Measurements from ENCODE around the gene TSPAN1. TPM values are rescaled to one million over a fixed set of nuclear protein-coding genes. Genes with fewer than 3 reads are reported as not detected.

Gene TSPAN1
- polyA plus RNA-seq, 1 experiment: 1.1 TPM

DNA sequence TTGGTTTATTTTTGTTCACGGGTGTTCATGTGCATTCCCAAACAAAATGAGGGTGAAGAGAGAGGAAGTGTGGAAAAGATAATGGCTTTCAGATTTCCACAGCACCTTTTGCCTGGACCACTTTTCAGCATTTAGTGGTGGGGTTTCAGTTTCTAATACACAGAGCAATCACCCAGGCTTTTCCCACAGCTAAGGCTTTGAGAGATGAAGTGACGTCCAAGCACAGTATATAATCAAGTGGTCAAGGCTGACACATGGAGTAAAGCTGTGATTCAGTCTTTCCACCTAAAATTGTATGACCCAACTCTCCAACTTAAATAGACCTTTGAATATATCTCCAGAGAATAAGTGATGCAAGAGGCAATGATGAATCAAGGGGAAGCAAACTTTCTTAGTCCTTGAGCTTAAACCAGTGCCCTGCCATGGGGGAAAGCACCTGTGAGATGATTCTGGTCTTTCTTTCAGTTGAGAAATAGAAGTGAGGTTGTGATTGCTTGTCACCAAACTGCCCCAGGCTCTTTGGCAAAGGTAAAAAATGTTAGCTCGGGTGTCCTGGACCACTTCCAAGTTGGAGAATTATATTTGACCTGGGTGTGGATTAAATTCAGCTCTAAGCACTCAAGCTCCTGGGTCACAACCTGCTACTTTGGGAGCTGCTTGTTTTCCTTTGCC, 40.1 kb upstream of the TSPAN1 start:
- DNase-seq (ENCODE audit: low read depth): no peak
- Histone ChIP-seq H3K4me3 (ENCODE audit: low read depth, low read length) (no peak overlapping the region), H3K27me3 (ENCODE audit: control insufficient read depth, insufficient read depth, low read length) (no peaks in the 10 kb centered on the region), H3K36me3 (ENCODE audit: control insufficient read depth, insufficient read depth, low read length) (no peaks in the 10 kb centered on the region)
- ChIA-PET CTCF (interaction anchor here (0.6 kb wide), 2 partner anchors 12 to 41 kb away, joined by 3 read pairs; no protein-coding TSS in a partner anchor), POLR2A (no interaction called here)
- TF ChIP-seq CTCF (IDR thresholded peaks at IDR 0.05; ENCODE audit: insufficient read depth, low read depth, low read length): no peak

- POLR2A ChIA-PET: no interaction called here
- CTCF ChIA-PET: interaction anchor here (1.0 kb wide), 1 partner anchor 13 kb away, joined by 3 read pairs; no protein-coding TSS in a partner anchor
- H3K36me3 ChIP-seq (ENCODE audit: control insufficient read depth, insufficient read depth, low read length): no peaks in the 10 kb centered on the region
- DNase-seq (ENCODE audit: low read depth): no peak
- TF ChIP-seq CTCF (IDR thresholded peaks at IDR 0.05; ENCODE audit: insufficient read depth, low read depth, low read length): no peak
- no peak overlapping the region for H3K4me3 ChIP-seq (ENCODE audit: low read depth, low read length)
- H3K27me3 ChIP-seq (ENCODE audit: control insufficient read depth, insufficient read depth, low read length): no peaks in the 10 kb centered on the region
These were observed 38.2 kb upstream of the TSPAN1 start for GRCh38 chr1:46136711-46137110.

DNA sequence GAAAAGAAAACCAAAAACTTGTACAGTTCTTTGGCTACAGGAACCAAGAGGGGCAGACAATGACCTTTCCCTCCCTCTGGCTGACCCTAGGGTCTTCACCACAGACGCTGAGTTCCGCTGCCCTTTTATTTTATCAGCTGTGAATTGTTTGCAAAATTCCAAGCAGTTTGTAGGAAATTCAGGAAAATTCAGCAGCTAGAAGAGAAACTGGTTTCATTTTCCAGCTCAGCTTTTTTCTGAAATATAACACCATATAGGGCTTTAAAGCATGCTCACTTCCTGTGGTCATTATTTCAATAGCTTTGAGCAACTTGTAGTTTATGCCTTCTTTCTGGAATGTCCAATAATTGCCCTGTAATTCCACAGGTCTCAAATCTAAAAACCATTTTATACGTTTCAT, 37.0 kb upstream of the TSPAN1 start:
- Histone ChIP-seq H3K4me3 (ENCODE audit: low read depth, low read length) (peak overlapping the region; percentile 25), H3K27me3 (ENCODE audit: control insufficient read depth, insufficient read depth, low read length) (no peaks in the 10 kb centered on the region), H3K36me3 (ENCODE audit: control insufficient read depth, insufficient read depth, low read length) (no peaks in the 10 kb centered on the region)
- no peak for DNase-seq (ENCODE audit: low read depth)
- TF ChIP-seq CTCF (IDR thresholded peaks at IDR 0.05; ENCODE audit: insufficient read depth, low read depth, low read length): no peak
- CTCF ChIA-PET: interaction anchor here (1.1 kb wide), 1 partner anchor 13 kb away, joined by 3 read pairs; no protein-coding TSS in a partner anchor
- POLR2A ChIA-PET: interaction anchor here (0.7 kb wide), 1 partner anchor 98 kb away, joined by 3 read pairs; no protein-coding TSS in a partner anchor

- Histone ChIP-seq H3K4me3 (ENCODE audit: low read depth, low read length) (no peak overlapping the region), H3K27me3 (ENCODE audit: control insufficient read depth, insufficient read depth, low read length) (no peaks in the 10 kb centered on the region; the same call in 1 of the 2 replicates), H3K36me3 (ENCODE audit: control insufficient read depth, insufficient read depth, low read length) (no peaks in the 10 kb centered on the region)
- POLR2A ChIA-PET: no interaction called here
- CTCF ChIA-PET: interaction anchor here (0.6 kb wide), 1 partner anchor 39 kb away, joined by 6 read pairs; no protein-coding TSS in a partner anchor
- TF ChIP-seq CTCF (IDR thresholded peaks at IDR 0.05; ENCODE audit: insufficient read depth, low read depth, low read length): no peak
- no peak for DNase-seq (ENCODE audit: low read depth)
These were observed 26.6 kb upstream of the TSPAN1 start for GRCh38 chr1:46148318-46148717.

DNA sequence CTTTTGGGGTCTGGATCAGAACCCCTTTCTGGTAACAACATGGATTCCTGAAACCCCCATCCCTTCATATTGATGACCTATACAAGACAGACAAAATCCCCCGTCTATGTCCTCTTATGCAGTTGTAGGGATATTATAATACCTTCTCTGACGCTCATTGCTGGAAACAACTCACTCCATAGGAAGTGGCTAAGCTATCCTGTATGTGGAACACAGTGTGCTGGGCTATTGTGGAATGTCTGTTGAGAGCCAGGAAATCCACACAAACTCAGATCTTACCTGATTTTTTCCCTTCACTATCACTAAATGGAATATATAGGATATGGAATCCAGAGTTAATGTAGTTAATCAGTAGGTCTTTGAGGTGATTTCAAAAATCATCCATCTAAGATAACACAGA, 24.8 kb upstream of the TSPAN1 start:
- Histone ChIP-seq H3K27me3 (ENCODE audit: control insufficient read depth, insufficient read depth, low read length) (no peaks in the 10 kb centered on the region; the same call in 1 of the 2 replicates), H3K36me3 (ENCODE audit: control insufficient read depth, insufficient read depth, low read length) (no peaks in the 10 kb centered on the region), H3K4me3 (ENCODE audit: low read depth, low read length) (no peak overlapping the region)
- CTCF ChIA-PET: interaction anchor here (1.2 kb wide), 1 partner anchor 13 kb away, joined by 3 read pairs; no protein-coding TSS in a partner anchor
- POLR2A ChIA-PET: no interaction called here
- DNase-seq (ENCODE audit: low read depth): no peak
- no peak for TF ChIP-seq CTCF (IDR thresholded peaks at IDR 0.05; ENCODE audit: insufficient read depth, low read depth, low read length)
